Ovary (tissue), 10 donors: Measurements from ENCODE around the gene F8A1. TPM values are rescaled to one million over a fixed set of nuclear protein-coding genes. Genes with fewer than 3 reads are reported as not detected.
"Not testable (repeated sequence)": the region's sequence is repeated elsewhere in the genome, so short reads cannot be mapped to it uniquely, and the experiment has no call there.

Experiments used
- DNase-seq, 5 donors: peaks; one replicate each; pipeline ENCODE4 v3.0.0-alpha.2; 2019 to 2020
- H3K27ac ChIP-seq, 2 donors: fragments of 200-600 bp; one replicate each; pipeline versions ENCODE4 v1.5.1 to v1.8.0; 2019 to 2022
- H3K27me3 ChIP-seq: fragments of 200-600 bp; one replicate; pipeline ENCODE4 v1.8.0; 2022
- H3K36me3 ChIP-seq: fragments of 200-600 bp; sonication (generic); one replicate; pipeline ENCODE4 v1.5.1; 2019
- H3K4me1 ChIP-seq: one replicate; pipeline ENCODE4 v1.8.1; 2013; ENCODE audit warnings: mild to moderate bottlenecking, moderate library complexity; ENCODE audit not compliant: insufficient read depth
- H3K4me3 ChIP-seq: fragments of 200-600 bp; sonication (generic); one replicate; pipeline ENCODE4 v1.5.1; 2017
- H3K9me3 ChIP-seq, 2 donors: fragments of 200-600 bp in 1 of 2; sonication (generic) in 1 of 2; one replicate each; pipeline versions ENCODE4 v1.5.1 to v1.8.1; 2013 to 2019; ENCODE audit warnings: mild to moderate bottlenecking in 1 of 2, moderate library complexity in 1 of 2
- EP300 ChIP-seq: sonication (generic); formaldehyde crosslinking; IDR thresholded peaks from one replicate; pipeline ENCODE4 v1.6.1; 2017; ENCODE audit warnings: antibody characterized with exemption
- POLR2A ChIP-seq: fragments of 450-650 bp; IDR thresholded peaks from one replicate; pipeline ENCODE4 v1.6.1; 2017; ENCODE audit warnings: antibody characterized with exemption, mild to moderate bottlenecking, moderate library complexity
- WGBS, 3 donors: extraction: QIAGEN DNeasy Blood & Tissue Kit in 1 of 3; methylation state at CpG; one replicate each; pipeline versions ENCODE4 v1.1.5 to v1.1.7; 2013 to 2017; 5-methylcytosine and 5-hydroxymethylcytosine counted together
- intact Hi-C, 4 donors: fragments of 100-400 bp; cut with DNase I; formaldehyde crosslinking; loops; one replicate each; pipeline versions ENCODE4 v1.11.0 to v1.15.1; 2022 to 2023
- long read RNA-seq, 3 donors: library from polyadenylated mRNA in 2 of 3; unstranded in 2 of 3; transcript quantifications; one replicate each; pipeline ENCODE4 v2.0.0 and lab custom pipeline, GENCODE V29; 2021 to 2026
- polyA plus RNA-seq, 2 donors: library from polyadenylated mRNA; stranded (reverse); fragments of 200-250 nt in 1 of 2; fragments of 350-450 nt in 1 of 2; fragmentation: Illumina TruSeq in 1 of 2; extraction: RNeasy Lipid Tissue Mini Kit (QIAGEN cat#74804) in 1 of 2; gene quantifications; one replicate each; pipeline ENCODE4 v1.2.3, GENCODE V29; 2013 to 2014
- total RNA-seq, 7 donors: library from RNA; depleted of rRNA in 2 of 7; stranded (reverse); fragments of >200 nt in 2 of 7; fragmentation: NEBNext Ultra II Directional in 3 of 7; extraction: Animal tissue kit (Norgen Biotek cat#: 25700) in 3 of 7; gene quantifications; one replicate each; pipeline versions ENCODE4 v1.1.0 to v1.2.4, GENCODE V29; 2016 to 2023
- TF ChIP-seq, protein P1 (sequence below), 3 donors: fragments of 450-650 bp in 2 of 3; fragments of 200-600 bp in 1 of 3; IDR thresholded peaks; one replicate each; pipeline versions ENCODE4 v1.5.1 to v1.8.0; 2016 to 2022; ENCODE audit warnings: antibody characterized with exemption in 3 of 3, mild to moderate bottlenecking in 1 of 3
- donor health status: DM: no; HTN: no; CAD: no; lungs with moderate emphysema.
- donor health status: DM: no; HTN: no; CAD: no.
- donor health status: Bipolar disorder and iron deficiency.
- donor health status: DM: yes; HTN: yes; CAD: no.
- donor health status: DM: no; HTN: no; CAD: no.
- donor health status: DM: yes; HTN: yes; CAD: no.

Gene F8A1
- total RNA-seq (10 to 100 TPM in 4 of 7 donors, 1 to 10 TPM in 3; 2.4 to 24.2 (median 14.9) TPM), polyA plus RNA-seq (10 to 100 TPM; 10.7 to 33.0 TPM)
- long read RNA-seq, donor 1, partial matches to known transcripts, result 0 of 4 reads
- long read RNA-seq, donor 1, other reads (novel, unspliced or antisense), result 0 of 4 reads
- long read RNA-seq, donor 2, transcript F8A1-201 (1 exons, 1,713 nt), result major isoform, 9 of 9 reads
- long read RNA-seq, donor 2, partial matches to known transcripts, result 0 of 9 reads
- long read RNA-seq, donor 2, other reads (novel, unspliced or antisense), result 0 of 9 reads
- long read RNA-seq, donor 3, transcript F8A1-201 (1 exons, 1,713 nt), result major isoform, 167 of 167 reads
- long read RNA-seq, donor 3, partial matches to known transcripts, result 0 of 167 reads
- long read RNA-seq, donor 3, other reads (novel, unspliced or antisense), result 0 of 167 reads

DNA sequence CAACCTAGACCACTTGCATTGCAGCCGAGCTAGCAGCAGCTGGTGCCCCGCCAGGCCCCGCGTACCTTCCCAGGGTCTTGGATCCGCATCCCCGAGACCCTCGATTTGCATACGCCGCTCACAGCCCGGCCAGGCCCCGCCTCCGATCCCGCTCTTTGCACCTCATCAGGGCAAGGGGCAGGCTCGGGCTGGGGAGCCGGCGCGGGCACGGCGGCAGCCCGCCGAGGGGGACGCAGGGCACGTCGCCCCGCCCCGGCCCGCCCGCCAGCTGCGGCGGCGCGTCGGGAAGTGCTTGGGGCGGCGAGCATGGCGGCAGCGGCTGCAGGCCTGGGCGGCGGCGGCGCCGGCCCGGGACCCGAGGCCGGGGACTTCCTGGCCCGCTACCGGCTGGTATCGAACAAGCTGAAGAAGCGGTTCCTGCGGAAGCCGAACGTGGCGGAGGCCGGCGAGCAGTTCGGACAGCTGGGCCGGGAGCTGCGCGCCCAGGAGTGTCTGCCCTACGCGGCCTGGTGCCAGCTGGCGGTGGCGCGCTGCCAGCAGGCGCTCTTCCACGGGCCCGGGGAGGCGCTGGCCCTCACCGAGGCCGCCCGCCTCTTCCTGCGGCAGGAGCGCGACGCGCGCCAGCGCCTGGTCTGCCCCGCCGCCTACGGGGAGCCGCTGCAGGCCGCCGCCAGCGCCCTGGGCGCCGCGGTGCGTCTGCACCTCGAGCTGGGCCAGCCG, at the start of gene F8A1:
F8A1 (plus strand) TSS at position 287 of the 720 bp plus-strand sequence; CDS start at position 307, 20 bp downstream.
- H3K27me3 ChIP-seq, H3K4me1 ChIP-seq, H3K27ac ChIP-seq, H3K4me3 ChIP-seq, H3K9me3 ChIP-seq, intact Hi-C loops, H3K36me3 ChIP-seq: not testable (repeated sequence)
- whole genome bisulfite sequencing, 3 donors, result 20 to 25% methylated on average over 1 to 6 of the region's 91 CpGs; no CpG with 5 or more reads in 1 of the 3 donors
- peak in 1 of 5 donors; percentile 19 for DNase-seq

- intact Hi-C loops, result no loop called here
- Histone ChIP-seq H3K36me3 (no peaks in the 10 kb centered on the region), H3K4me1 (no peaks in the 10 kb centered on the region), H3K27ac (no peak overlapping the region), H3K4me3 (no peak overlapping the region), H3K27me3 (no peaks in the 10 kb centered on the region), H3K9me3 (no peaks in the 10 kb centered on the region)
- 86 to 92% (median 87%) methylated on average over 2 of the region's 2 CpGs for WGBS, 3 donors
- TF ChIP-seq, protein P1, sequence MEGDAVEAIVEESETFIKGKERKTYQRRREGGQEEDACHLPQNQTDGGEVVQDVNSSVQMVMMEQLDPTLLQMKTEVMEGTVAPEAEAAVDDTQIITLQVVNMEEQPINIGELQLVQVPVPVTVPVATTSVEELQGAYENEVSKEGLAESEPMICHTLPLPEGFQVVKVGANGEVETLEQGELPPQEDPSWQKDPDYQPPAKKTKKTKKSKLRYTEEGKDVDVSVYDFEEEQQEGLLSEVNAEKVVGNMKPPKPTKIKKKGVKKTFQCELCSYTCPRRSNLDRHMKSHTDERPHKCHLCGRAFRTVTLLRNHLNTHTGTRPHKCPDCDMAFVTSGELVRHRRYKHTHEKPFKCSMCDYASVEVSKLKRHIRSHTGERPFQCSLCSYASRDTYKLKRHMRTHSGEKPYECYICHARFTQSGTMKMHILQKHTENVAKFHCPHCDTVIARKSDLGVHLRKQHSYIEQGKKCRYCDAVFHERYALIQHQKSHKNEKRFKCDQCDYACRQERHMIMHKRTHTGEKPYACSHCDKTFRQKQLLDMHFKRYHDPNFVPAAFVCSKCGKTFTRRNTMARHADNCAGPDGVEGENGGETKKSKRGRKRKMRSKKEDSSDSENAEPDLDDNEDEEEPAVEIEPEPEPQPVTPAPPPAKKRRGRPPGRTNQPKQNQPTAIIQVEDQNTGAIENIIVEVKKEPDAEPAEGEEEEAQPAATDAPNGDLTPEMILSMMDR (IDR thresholded peaks at IDR 0.05), result no peak
- TF ChIP-seq EP300, result no peak
- no peak for TF ChIP-seq POLR2A
- DNase-seq, result no peak
These were observed 45.3 kb upstream of the F8A1 start for GRCh38 chrX:154840856-154841255.

- TF ChIP-seq EP300 (no peak), POLR2A (no peak)
- TF ChIP-seq, protein P1 (IDR thresholded peaks at IDR 0.05), result no peak
- intact Hi-C loops, result no loop called here
- Histone ChIP-seq H3K4me3 (no peak overlapping the region), H3K4me1 (no peaks in the 10 kb centered on the region), H3K27me3 (peaks cover 2% of the 10 kb centered on the region), H3K9me3 (no peaks in the 10 kb centered on the region), H3K27ac (no peak overlapping the region), H3K36me3 (no peaks in the 10 kb centered on the region)
- 77 to 80% (median 78%) methylated on average over 1 of the region's 1 CpG for WGBS, 3 donors
- DNase-seq, result no peak
These were observed 35.1 kb upstream of the F8A1 start for GRCh38 chrX:154850957-154851611.

GRCh38 chrX:154855256-154855655, 30.9 kb upstream of the F8A1 start:
- Histone ChIP-seq H3K4me1 (no peaks in the 10 kb centered on the region), H3K27me3 (peaks cover 2% of the 10 kb centered on the region), H3K9me3 (no peaks in the 10 kb centered on the region), H3K27ac (no peak overlapping the region), H3K36me3 (no peaks in the 10 kb centered on the region), H3K4me3 (no peak overlapping the region)
- DNase-seq, result no peak
- intact Hi-C loops, result no loop called here
- TF ChIP-seq POLR2A (no peak), EP300 (no peak)
- TF ChIP-seq, protein P1 (IDR thresholded peaks at IDR 0.05), result no peak

DNA sequence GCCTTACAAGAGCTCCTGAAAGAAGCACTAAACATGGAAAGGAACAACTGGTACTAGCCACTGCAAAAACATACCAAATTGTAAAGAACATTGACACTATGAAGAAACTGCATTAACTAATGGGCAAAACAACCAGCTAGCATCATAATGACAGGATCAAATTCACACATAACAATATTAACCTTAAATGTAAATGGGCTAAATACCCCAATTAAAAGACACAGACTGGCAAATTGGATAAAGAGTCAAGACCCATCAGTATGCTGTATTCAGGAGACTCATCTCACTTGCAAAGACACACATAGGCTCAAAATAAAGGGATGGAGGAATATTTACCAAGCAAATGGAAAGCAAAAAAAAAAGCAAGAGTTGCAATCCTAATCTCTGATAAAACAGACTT, 17.6 kb upstream of the F8A1 start:
- H3K36me3 ChIP-seq, H3K27ac ChIP-seq, H3K4me1 ChIP-seq, H3K4me3 ChIP-seq, DNase-seq, intact Hi-C loops, H3K9me3 ChIP-seq, H3K27me3 ChIP-seq: not testable (repeated sequence)
